GM18498 (cell line): Measurements from ENCODE around the gene ARHGAP28.

Experiments
- ATAC-seq: cut with Tn5 transposase; IDR thresholded peaks from one replicate; pipeline ENCODE4 v1.9.1; 2021; ENCODE audit warnings: mild to moderate bottlenecking, moderate library complexity; ENCODE audit not compliant: unreplicated experiment

ARHGAP28 gene

DNA sequence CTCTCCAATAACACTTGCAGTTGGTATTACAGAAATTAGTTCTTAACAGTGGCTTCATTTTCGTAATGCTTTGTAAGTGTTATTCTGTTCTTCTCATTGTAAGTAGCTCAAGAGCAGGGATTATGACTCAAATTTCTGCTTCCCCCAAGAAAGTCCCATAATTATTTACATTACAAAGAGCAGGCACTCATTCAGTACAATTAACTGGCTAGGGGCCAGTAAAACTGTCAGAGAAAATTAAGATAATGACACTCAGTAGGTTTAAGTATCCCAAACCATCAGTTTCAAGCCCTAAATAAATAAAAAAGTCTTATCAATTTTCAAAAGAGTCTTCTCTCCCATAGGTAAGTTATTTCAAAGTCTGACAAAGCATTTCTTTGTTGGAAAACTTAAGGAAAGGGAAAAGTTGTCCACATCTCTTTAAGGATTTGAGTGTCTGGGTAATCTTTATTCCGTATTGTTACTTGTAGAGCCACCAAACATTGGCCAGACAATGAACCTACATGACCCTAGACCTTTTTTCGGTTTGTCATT, 137.1 kb downstream of the ARHGAP28 start:
- no peak for ATAC-seq

DNA sequence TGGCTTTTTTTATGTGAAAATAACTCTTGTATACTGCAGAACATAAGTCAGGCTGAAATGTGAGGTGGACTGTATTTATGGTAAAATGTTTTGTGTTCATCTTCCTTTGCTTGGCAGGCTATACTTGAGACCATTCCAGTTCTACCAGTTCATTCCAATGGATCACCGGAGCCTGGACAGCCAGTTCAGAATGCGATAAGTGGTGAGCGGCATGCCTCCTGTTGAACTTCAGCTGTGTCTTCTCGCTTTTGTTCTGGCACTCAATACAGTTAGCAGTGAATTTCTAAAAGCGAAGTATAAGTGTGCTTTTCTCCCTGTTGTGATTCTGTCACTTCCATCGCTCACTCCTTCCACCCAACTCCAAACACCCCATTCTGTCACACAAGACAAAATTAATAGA, 138.5 kb downstream of the ARHGAP28 start:
- ATAC-seq, result no peak

DNA sequence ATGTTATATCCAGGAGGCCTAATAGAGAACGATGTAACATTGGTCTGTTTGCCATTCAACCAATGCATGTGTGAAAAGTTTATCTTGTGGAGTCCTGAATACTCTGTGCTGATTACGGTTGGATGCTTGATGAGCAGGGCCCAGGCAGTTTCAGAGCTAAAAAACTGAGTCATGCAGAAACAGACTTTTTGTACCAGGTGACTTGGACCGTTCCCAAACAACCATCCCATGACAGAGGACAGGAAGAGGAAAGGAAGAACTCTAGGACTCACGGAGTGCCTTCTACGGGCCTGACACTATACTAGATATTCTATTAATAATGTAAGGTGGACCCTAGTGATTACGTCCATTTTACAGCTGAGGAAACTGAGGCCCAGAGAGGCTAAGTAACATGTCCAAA, 142.1 kb downstream of the ARHGAP28 start:
- ATAC-seq, result no peak

DNA sequence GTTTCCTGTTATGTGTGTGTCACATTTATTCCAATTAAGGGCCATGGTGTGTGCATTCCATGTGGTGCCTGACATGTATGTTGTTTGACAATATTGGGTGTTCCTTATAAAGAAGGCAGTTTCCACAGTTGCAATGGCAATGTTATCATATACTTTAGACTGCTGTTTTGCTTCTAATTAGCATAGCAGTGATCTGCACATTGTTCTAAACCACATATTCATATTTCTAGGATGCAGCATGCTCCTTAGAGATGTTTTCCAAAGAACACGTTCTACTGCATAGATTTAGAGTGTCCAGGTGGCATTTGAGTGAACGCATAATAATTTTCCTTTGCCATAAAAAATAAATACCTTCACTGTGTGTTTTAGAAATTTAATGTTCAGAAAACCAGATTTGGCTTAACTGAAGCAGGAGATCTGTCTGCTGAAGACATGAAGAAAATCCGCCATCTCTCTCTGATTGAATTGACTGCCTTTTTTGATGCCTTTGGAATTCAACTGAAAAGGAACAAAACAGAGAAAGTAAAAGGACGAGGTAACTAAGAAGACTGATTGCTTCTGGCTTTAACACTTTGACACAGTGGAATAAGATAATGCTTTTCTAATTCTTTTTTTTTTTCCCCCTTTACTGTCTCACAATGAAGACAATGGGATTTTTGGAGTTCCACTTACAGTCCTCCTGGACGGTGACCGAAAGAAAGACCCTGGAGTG, 143.7 kb downstream of the ARHGAP28 start:
- no peak for ATAC-seq

DNA sequence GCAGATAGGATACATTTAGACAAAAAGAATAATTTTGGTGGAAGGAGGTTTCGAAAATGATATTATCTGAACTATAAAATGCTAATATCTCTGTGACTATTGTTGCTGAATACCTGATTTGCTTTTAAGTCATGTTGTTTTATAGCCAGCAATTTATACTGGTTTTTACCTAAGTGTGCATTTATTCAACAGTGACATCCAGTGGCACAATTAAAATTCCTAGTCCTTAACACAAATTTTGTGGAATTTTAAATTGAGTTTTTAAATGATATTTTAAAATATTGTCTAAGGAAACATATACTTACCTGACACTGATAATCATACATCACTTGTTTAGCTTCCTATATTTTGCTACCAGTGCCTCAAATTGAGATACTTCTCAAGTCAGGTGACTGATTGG, 144.8 kb downstream of the ARHGAP28 start:
- no peak for ATAC-seq

DNA sequence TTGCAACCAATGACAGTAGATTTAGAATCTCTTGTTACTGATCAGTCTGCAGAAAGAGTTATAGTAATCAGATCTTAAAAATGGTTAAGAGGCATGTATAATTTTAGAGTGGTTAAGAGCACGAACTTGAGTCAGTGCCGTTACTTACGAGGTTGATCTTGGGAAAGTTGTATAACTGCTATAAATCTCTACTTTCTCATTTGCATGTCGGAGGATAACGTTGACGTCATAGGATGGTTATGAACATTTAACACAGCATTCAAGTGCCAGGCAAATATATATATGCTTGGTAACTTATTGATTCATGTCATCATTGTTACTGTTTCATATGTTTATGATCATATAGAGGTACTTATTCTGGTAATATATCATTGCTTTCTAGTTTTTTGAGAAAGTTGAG, 146.2 kb downstream of the ARHGAP28 start:
- ATAC-seq, result no peak

DNA sequence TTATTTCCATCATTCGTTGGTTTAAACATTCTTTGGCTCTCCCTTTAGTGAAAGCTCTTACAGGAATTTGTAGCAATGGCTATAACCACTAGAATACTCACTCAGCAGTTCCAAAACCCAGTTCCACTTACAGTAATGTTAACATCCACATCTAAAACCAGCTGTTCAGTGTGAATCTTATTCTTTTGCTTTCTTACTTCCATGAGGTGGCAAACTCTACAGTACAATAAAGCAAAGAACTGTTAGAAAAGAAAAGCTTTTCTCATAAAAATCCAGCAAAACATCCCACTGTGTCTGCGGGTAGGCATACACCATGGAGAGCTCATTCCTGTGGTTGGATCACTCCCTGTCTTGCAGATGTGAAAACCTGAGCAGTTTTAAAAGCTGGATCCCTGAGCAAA, 147.1 kb downstream of the ARHGAP28 start:
- no peak for ATAC-seq

DNA sequence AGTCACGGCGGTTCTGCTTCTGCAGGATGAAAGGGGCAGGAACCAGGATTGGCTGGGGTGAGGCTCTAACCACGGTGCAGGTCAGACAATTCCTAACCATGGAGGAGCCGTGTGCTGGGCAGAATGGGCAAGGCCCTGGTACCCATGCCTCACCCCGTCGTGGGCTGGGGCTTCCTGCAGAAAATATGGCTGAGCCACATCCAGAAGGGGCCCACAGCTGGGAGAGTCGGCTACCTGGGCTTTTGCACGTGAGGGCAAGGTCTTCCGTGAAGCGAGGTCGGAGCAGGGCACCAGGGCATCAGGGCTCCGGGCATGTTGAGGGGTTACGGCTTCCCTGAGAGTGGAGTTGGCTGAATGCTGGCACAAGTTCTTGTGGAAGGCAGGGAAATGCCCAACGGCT, 147.8 kb downstream of the ARHGAP28 start:
- ATAC-seq, result no peak

DNA sequence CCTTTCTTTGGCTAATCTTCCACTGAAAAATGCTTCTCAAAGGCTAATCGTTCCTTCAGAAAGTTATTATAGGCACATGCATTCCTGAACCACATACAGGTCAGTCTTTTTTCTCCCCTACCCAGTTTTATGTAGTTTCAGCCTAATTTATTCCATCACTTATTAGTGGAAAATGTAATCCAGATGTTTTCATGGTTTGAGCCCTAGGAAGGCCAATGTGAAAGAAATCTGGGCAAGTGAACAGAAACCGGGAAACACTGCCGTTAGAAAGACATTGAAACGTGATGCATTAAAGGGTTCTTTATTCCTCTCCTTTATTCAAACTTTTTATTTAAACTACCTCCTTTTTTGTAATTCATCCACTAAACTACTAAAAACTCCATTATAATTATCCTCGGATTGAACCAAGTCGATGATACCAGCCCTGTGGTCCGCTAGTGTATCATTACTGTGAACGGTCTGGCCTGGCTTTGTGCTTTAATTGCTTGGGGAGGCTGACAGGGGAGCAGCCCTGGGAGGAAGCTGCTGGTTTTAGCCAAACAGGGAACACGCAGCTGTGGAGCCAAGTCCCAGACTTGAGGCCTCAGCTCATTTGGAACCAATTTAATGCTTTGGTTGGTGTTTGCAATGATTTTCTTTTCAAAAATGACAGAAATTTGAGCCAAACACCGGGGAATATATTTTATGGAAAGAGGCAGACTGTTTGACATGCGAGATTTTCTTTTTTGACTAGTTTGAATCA, 149.2 kb downstream of the ARHGAP28 start:
- no peak for ATAC-seq

DNA sequence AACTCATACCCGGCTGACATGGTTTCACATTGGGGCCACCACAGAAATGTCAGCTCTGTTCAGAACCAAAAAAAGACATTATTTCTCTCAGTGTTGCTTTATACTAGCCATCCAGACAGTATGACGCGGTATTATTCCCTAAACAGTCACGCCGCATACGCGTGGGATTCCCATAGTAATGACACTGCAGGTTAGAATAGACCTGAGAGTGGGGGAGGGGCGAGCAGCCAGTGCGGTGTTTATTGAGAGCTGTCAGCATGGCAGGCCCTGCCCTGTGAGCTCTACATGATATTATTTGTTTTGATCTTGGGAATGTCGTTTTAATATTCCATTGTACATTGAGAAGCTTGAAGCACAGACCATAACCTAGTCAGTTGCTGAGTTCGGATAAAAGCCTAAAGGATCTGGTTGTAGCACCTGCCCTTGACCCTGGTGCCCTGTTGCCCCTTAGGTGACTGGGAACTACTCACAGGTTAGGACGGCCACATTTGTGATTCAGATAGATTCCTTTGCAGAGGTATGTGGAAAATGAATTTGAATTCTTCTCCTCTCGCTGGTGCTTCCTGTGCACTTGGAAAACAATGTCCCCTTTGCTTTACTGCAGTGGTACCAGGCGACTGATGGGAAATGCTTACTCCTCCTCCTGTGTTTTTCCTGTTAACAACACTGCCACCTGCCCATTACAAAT, 150.1 kb downstream of the ARHGAP28 start:
- no peak for ATAC-seq

DNA sequence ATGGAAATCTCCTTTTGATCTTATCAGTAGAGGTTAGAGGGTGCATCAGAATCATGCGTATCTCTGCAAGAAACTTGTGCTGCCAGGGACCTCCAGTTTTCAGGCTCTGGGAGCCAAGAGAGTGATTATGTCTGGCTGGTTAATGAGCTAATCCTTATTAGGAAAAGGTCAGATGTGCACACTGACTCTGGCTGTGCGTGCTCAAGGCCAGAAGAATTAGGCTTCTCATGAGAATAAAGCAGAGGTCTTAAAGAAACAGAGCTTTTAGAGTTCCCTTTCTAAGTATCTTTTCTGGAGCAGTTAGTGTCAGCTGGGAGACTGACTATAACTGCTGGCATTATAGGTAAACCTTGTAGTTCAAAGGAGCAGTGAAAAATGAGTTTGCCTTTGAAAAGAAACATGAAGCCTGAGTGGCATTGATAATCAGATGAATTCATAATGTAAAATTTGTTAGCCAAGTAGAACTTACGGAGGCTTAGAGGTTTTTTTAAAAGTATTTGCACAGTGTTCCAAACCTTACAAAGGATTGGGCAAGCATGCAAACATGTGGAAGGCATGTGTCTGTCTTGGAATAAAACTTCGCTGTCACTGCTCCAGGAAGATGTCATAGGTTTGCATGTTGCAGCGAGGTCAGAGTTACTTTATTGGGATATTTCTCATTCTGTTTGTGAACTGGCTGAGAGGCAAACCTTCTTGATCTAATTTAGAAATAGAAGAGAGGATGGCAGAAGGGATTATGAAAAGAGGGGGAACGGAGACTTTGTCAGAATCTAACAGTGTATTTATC, 151.7 kb downstream of the ARHGAP28 start:
- ATAC-seq, result no peak

DNA sequence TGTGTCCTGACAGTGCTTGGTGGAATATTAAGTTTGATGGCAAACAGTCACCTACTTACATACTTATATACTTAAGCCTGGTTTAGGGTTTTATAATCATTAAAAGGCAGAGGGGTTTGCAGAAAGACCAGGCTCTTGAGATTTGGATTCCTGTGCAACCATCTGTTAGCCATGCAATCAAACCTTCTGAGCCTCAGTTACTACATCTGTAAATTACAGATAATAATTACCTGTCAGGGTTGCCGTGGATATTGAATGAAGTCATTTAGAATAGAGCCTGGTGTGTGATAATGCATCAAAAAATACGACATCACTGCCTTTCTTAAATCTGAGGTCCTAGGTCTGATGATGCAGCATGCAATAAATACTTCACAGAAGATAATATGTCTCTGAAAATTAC, 152.9 kb downstream of the ARHGAP28 start:
- no peak for ATAC-seq

DNA sequence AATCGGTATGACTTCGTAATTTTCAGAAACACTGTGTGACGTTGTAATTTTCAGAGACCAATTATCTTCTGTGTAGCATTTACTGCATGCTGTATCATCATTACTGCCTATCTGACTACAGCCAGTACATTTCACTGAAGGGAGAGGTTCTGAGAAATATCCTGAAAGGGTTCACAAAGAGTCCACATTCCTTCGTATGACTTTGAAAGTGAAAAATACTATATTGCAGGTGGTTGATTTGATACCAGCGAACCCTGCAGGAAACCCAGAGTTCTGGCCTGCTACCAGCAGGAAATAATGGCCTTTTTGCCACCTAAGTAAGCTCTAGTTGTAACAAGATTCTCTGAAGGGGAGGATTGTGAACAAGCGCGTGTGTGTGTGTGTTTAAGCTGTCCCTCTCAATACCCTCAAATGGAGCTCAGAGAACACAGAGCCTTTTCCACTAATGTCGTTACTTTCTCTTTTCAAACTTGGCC, 155.5 kb downstream of the ARHGAP28 start:
- no peak for ATAC-seq

DNA sequence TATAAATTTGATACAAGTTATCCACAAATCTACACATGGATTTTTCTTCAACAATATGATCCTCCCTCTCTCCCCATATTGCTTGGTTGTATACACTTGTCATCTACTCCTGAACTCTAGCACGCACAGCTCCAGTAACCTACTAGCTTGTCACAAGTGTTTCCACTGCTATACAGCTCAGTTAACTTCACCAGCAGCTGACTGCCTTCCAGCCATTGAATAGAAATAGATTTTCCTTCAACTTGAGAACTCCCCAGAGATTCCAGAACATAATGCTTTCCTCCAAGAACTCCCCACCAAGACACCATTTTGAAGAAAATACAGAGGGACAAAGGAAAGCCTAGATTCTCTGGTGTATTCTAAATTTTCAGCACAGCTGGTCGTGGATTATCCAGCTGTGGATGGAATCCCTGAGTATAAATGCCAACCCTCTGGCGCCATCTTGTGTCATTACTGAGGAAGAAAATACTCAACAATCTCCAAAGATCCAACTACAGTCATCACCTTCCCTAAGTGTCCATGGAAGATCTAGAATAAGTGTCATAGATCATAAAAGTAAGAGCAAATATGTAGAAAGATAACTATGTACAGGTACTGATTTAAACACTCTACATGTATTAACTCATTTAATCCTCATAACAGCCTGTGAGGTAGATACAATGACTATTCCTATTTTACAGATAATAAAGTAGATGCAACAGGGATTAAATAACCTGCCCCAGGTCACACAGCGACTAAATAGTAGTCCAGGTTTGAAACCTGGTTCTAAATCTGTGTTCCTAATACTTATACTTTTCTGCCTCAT, 156.7 kb downstream of the ARHGAP28 start:
- ATAC-seq, result no peak

DNA sequence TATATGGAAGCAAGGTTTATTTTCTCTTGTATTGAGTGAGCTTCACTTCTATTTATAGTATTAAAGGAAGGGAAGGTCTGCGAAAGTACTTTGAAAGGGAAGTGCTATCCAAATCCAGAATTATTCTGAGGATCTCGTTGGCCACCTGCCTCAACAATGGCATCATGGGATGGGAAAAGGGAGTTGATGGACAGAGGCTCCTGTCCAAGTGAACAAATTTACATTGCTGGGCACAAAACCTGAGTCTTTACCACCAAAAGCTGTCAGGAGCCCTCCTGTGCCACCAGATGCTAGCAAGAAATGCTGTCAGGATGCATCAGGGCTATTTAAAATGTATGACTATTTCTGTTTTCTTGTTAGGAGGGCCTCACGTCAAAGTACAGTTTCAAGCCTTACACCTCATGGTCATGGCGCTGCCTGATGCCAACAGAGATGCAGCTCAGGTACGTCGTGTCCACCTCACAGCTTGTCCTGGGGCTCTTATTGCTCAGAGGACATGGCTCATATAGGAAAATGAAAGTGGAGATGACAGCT, 157.3 kb downstream of the ARHGAP28 start:
- ATAC-seq, result no peak

DNA sequence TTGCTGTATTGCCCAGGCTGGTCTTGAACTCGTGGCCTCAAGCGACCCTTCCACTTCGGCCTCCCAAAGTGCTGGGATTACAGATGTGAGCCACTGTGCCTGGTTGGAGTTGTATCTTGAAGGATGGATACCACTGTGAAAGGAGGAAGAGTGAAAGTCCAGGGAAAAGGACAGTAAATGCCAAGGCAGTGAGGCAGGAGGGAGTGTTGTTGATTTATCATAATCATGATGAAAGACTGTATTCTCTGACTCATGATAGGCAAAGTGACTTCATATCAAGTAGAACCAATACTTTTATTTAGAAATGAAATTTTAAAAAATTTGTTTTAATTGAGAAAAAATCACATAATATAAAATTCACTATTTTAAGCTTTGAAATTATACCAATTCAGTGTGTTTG, 162.3 kb downstream of the ARHGAP28 start:
- ATAC-seq, result no peak

DNA sequence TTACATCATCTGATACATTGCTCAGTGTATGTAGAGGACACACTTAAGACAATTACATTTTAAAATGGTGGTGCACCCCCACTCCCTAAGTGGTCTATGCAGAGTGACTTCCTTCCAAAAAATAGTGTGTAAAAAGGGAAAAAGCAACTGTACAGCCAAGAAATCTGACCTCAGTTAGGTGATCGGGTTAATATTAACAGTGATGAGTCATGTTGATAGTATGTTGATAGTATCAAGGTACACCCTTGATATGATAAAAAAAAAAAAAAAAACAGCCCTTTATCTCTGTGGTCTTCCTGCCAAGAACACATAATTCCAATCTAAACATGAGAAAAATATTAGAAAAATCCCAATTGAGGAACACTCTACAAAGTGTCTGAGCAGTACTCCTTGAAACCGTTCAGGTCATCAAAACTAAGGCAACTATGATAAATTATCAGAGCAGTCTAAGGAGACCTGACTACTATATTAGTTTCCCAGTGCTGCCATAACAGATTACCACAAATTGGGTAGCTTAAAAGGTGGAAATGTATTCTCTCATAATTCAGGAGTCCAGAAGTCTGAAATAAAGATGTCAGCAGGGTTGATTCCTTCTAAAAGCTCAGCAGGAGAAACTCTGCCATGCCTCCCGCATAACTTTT, 171.9 kb downstream of the ARHGAP28 start:
- no peak for ATAC-seq

DNA sequence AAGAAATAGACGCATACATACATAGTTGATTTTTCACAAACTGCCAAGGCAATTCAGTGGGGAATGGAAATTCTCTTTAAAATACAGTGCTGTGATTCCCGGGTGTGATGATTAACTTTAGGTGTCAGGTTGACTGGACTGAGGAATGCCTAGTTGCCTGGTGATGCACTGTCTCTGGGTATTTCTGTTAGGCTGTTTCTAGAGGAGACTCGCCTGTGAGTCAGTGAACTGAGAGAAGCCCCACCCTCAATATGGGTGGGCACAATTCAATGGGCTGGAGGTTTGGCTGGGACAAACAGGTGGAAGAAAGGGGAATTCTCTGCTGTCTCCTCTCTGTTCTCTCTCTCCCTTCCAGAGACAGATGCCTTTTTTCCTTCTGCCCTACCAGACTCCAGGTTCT, 187.6 kb downstream of the ARHGAP28 start:
- ATAC-seq, result no peak
